Suprapubic skin (tissue), 4 donors: ENCODE data around the gene ERC2.

Source experiments
- CTCF ChIP-seq, 2 donors: fragments of 200-600 bp in 1 of 2; fragments of 450-650 bp in 1 of 2; sonication (generic) in 1 of 2; IDR thresholded peaks; one replicate each; pipeline ENCODE4 v1.5.1; 2016 to 2019; ENCODE audit warnings: antibody characterized with exemption in 2 of 2, mild to moderate bottlenecking in 1 of 2, moderate library complexity in 1 of 2
- EP300 ChIP-seq: sonication (generic); formaldehyde crosslinking; IDR thresholded peaks from one replicate; pipeline ENCODE4 v1.6.1; 2017; ENCODE audit warnings: antibody characterized with exemption
- POLR2A ChIP-seq, 2 donors: fragments of 450-650 bp; IDR thresholded peaks; one replicate each; pipeline ENCODE4 v1.6.1; 2017; ENCODE audit warnings: antibody characterized with exemption in 2 of 2, mild to moderate bottlenecking in 2 of 2, moderate library complexity in 2 of 2
- POLR2AphosphoS5 ChIP-seq, 3 donors: sonication (generic); formaldehyde crosslinking; IDR thresholded peaks; one replicate each; pipeline ENCODE4 v1.6.1; 2017; ENCODE audit warnings: antibody characterized with exemption in 3 of 3

- no peak for TF ChIP-seq CTCF (IDR thresholded peaks at IDR 0.05)
- TF ChIP-seq POLR2AphosphoS5 (IDR thresholded peaks at IDR 0.05): no peak
- no peak for TF ChIP-seq POLR2A (IDR thresholded peaks at IDR 0.05)
- TF ChIP-seq EP300: no peak
These were observed 483.6 kb downstream of the ERC2 start for GRCh38 chr3:55984626-55985025.
